NCI-H146 treated with DMSO at 0.1 percent for 48 hours (cell line): ENCODE measurements around the gene DGKG.

Experiments used
- DNase-seq: peaks from one replicate; lab custom pipeline; 2025; ENCODE audit not compliant: unreplicated experiment; lab: John Stamatoyannopoulos, UW

The DGKG gene

DNA sequence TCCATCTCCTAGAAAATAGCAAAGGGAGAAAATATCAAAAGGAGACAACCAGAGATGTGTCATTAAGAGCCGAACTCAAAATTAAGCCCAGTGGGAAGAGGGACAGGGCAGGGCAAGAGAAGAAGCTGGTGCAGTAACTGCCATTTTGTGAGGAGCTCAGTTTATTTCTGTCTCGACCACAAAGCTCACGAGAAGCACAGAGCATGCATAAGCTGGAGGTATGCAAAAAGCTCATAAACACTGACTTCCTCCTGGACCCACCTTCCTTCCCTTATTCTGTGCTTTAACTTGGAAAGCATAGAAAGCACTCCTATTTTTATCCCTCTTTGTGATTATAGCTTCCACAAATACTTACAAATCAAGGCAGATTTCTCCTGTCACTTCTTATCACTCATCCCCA, 81.3 kb downstream of the DGKG start:
- DNase-seq = no peak

DNA sequence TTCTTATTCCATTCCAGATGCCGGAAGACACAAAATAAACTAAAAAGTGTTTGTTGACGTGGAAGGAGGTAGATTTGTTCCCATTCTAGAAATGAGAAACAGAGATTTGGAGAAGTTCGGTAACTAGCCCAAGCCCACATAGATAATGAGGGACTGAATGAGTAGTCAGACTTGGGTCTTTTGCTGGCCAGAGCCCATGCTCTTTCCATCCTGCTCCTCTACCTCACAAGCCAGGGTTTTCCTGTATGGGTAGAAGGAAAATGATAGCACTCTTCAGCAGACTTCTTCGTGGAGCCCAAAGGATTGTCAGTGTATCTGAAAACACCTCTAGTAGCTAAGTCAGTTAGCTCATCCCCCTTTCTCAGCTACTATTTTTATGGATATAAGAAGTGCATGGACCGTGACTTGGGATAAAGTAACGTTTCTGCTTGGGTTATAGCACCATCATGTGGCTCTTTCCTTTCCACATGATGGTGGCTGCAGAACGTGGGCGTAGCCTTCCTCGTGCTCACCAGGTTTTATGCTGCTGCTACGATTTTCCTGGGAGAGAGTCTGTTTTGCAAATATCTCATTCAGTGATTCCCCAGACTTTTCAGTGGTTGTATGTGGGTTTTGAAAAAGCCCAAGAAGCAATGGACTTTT, 84.6 kb downstream of the DGKG start:
- peak; percentile 8 for DNase-seq

DNA sequence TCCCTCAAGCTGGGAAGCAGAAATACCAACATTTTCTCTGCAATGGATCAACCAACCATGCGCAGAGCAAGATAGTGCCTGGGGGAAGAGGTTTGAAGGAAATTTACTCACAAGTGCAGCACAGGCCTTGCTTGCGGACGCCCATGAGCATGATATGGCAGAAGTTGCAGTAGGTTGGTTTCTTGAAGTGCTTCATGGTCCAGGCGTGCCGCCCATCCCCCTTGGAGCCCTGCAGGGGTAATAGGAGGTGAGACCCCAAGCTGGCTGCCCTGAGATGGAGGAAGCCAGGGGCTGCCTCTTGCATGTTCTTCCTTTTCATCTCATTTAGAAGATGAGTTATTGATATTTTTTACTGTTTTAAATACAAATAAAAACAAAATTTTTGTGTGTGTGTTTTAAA, 86.6 kb downstream of the DGKG start:
- no peak for DNase-seq

DNA sequence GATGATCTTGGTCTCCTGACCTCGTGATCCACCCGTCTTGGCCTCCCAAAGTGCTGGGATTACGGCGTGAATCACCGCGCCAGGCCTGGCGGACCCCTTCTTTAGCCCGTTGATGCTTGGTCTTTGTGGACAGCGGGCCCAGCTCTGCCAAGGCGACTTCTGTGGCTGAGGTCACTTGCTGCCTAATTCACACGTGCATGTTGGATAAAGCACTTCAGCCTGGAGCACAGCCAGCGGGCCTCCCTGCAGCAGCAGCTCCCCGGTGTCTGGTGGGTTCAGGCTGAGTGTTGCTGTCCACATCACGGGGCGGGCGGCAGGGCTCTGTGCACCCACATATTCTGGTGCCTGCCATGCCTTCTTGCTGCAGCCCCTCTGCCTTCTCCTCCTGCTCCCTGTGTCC, 88.4 kb downstream of the DGKG start:
- no peak for DNase-seq

DNA sequence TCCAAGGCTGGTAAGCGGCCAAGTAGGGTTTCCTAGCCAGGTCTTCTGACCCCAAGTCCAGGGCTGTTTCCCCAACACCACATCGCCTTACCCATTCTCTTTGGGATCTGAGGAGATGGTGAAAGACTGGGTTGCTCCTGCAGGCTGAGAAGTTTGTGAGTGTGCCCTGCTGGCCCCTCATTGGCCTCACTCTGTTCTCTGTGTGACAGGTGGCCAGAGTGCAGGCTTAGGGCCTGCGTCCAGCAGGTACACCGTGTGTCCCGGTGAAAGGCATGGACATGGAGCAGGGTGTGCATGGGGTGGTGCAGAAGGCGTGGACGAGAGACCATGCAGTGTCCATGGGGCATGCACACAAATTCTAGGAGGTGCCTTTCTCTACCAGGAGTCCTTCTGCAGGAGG, 91.3 kb downstream of the DGKG start:
- no peak for DNase-seq

DNA sequence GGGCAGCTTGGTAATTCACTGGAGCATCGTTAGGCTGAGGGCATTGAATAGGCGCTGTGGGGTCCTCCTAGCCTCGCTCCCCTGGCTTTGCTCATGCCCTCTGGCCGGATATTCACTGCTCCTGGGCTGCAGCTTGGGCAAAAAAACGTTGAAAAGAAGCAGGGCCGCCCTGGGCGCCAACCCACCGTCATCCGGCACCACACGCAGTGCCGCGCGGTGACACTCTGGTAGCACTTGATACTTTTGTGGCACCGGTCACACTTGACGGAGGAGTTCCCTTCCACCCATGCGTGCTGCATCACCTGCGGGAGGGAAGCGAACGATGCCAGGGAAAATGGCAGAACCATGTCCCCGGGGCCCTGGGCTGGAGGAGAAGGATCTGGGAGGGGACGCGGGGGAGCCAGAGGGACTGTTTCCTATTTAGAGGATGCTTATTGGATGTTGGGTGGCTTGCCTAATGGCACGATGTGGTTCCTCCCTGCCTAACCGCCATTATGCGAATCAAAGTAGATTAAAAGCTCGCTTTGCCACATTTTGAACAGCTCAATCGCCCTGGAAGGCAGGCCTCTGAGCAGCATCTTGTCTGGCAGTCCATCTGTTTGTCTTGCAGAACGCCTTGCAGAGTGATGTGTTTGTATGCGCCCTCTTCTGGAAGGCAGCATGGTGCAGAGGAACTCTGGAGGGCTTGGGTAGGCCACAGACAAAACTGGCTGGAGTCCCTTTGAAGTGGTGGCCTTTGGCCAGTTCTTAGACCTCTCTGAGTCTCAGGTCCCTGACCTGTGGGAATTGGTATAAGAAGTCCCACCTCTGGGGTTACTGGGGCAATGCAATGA, 93.2 kb downstream of the DGKG start:
- no peak for DNase-seq

DNA sequence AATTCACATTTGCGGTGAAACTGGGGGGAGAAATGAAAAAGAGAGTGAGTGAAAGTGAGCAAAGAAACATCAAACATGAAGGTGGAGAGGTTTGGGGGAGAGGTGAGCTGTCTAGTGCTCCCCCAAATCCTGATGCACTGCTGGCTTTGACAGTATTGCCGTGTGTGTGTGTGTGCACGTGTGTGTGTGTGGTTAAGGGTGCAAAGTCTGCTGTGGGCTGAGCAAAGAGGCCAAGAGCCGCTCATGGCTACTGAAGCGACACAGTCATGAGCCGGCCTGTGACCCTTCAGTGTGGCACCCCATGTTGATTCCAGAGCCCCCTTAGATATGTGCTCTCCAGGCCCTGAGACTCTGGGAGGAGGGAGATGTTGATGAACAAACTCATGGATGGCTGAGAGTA, 94.3 kb downstream of the DGKG start:
- DNase-seq = no peak

DNA sequence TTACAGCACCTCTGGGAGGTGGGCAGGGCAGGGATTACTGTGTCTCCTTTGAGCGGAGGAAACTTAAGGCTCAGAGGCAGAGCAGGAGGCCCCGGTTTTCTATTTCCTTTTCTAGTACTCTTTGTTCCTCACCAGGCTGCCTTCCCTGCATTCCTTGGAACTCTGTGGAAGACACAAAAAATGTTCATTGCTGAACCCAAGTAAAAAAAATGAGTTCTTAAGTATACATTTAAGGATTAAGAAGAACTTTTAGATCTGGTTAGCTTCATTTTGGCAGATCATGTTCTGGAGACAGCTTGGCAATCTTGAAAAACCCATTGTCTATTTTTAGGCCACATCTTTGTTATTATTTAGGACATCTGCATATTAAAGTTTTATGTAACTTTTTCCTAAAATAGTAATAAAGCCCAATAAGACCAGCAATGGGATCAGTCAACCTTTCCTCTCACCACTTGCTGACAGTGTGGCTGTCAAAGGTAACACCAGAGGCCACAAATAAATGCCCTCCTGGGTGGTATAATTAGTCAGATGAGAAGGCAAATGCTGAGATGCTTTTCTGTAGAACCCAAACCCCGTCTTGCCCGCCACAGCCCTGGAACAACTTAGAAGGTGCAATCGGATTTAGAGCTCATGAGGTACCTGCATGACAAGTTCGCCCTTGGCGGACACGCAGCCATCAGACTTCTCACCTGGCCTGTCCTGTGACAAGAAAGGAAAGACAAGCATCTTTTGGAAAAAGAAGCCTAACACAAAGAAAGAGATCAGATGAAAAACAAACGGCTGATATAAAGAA, 97.2 kb downstream of the DGKG start:
- DNase-seq = no peak

DNA sequence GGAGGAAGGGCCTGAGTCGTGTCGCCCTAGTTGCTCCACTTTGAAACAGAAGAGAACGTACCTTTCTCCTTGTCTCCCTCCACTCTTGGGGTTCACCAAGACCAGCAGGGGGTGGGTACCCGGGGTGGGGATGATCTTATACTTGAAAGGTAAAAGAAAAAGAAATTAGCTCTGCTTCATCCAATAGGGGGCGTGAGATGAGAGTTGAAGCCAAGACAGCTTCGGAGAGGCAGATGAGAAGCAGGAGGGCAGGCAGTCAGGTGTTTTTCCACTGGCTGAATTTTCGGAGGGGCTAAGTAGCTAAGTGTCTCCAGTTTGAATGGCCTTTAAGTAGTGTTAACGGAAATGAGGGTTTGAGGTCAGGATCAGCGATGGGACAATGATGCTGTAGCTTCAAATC, 100.4 kb downstream of the DGKG start:
- no peak for DNase-seq

DNA sequence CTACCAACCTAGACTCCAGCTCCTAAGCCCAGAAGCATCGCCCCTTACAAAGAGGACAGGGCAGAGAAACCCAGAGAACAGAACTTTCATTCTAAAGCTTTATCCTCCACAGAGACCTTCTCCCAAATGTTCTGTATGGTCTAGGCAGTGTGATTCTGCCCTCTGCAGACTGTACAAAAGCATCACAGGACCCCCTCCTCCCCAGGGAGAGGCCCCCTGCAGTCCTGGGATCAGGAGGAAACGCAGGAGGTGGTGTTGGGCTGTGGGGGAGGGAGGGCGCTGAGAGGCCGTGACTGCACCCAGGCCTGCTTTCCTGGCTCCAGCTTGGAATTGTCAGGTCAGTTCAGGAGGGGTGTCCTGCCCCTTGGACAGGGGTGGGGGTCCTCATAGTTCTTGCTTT, 101.3 kb downstream of the DGKG start:
- DNase-seq = no peak

DNA sequence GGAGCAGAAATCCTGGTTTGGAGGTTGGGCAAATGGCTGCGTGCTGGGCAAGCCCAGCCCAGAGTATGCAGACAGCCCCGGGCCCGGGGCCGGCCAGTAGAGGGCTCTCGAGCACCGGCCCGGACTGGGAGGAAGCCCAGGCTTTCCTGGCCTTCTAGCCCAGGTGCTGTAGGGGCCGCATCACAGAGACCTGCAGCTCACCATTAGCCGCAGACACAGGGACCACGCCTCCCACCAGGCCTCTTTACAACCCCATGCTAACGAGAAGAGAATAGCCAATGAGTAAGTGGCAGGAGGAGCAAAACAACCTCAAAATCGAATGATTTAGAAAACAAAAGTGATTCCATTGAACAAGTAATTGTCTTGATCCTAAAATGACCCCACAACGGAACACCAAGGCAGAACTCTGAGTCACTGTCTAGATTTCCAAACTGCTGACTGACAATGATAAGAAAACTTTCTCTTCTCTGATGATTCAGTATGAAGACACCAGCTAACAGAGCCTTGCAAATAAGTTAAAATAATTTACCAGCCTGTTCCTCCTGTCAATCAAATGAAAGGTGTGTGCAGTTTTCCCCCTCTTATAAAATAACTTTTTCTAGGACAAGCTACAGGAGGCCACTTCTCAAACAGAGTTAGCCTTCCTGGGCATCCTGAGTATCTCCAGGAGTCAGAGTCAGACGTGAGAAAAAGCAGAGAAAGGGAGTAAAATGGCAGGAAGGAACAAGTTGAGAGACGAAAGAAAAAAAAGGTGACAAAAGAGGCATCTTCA, 102.2 kb downstream of the DGKG start:
- DNase-seq = no peak

DNA sequence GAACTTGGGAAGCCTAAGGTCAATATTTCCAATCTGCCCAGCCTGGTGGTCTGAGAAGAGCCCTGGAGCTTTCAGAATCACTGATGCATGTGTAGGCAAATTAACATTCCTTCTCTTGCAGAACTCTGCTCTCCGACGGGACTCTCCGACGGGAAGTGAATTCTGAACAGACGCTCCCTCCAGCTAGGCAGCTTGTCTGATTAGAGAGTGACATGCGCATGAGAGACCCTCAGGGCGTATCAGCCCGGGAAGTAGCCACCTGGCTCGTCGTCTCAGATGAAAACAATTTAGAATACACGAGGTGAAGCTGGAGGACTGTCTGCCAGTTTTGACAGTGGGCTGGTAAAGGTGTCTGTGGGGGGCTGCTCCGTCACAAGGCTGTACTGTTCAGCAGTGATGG, 103.1 kb downstream of the DGKG start:
- no peak for DNase-seq

DNA sequence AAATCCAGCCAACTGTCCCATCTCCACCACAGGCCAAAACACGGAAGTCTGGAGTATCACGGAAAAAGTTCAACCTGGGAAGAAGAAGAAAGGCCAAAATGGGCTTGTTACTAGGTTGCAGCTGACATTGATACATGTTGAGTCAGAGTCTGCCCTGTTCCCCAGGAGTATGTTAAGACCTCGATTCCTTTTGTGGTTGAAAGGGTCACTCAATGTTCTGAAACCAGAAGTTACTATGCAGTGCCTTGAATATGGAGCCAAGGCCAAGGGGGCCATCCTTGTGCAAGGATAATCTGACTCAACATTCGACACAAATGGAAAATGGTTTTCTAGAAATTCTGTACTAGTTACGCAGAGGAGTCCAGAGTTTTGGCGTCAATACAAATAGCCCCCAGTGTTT, 104.2 kb downstream of the DGKG start:
- no peak for DNase-seq

DNA sequence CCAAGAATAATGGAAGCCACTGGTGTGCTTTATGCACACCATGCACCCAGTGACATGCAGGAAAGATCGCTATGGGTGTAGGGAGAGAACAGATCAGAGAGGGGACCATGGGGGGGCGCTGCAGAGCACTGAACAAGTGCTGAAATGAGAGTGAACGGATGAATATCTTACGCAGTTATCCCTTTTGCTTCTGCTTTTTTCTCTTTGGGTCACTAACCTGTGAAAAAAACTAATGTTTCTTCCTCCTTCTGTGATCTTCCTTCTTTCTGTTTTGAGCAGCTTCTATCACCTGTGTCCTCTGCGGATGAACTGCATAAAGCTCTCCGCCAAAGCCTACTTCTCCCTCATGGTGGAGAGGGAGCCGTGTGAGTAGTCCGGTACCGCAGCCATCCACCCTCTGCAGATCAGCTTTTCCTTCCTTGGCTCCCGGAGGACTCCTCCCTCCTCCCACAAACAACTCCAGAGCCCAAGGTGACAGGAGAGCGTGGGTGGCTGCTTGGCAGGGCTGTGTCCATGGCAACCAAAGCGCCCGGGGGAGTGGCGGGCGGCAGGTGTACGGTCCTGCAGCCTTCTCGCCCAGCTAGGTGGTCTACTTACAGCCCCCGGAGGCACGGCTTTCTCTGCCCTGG, 106.2 kb downstream of the DGKG start:
- peak; percentile 19 for DNase-seq

DNA sequence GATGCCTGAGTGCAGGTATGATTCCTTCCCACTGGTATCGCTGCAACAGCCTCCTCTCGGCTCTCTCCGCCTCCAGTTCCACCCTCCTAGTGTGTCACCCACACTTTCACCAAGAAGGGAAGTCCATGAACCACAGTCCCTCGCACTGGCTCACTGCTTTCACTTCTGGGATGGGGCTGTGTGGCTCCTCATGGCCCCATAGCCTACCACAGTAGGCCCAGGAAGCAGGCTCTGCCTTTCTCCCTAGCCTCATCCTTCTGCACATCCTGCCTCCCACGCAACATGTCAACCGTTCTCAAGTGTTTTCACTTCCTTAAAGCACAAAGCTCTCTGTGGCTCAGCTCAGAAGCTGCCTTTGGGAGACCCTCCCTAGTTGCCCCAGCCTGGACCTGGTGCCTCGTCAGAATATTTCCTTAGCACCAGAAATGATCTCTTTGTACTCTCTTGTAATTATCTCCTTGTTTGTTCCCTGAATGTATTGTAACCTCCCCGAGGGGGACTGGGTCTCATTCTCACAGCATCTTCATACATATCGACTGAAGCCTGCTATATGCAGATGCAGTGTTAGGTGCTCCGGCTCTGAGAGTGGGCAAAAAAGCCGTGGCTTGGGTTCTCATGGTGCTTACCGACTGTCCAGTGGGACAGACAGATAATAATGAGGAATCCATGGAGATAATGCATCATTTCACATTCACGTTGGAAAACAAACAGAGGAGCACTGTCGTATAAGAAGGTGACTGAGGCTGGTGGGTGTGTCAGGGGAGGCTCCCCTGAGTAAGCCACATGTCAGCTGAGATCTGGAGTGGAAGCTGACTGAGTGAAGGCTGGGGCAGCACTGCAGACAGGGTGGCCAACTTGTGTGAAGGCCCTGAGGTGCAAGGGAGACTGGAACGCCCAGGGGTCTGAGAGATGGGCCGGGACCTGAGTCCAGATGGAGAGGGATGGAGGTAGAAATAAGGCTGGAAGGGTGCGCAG, 107.1 kb downstream of the DGKG start:
- no peak for DNase-seq

DNA sequence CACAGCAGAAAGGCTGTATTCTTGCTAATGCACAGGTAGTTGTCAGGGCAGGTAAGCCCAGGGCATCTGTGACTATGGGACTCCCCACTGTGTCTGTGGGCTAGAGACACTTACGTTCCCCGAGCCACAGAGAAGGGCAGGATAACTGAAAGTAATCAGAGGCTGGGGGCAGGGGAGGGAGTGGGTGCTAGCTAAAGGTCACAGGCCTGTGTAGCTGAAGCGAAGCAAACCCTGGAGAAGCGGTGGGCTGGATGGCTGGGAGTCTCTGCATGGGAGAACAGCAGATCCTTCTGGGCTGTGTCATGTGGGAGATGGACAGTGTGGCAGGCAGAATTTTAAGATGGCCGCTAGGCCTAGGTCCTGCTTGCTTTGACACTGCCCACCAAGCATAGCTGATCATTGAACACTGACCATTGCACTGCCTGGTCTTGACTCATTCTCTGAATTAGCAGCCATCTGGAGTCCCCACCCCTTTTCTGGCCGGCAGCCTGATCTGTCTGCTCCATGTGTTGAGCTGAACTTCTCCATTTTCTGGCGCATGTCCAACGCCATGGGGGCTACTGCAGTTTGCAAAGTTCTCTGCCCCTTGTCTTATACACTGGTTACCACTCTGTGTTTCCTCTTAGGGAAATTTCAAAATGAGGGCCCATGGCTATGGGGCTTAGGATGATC, 110.0 kb downstream of the DGKG start:
- no peak for DNase-seq

DNA sequence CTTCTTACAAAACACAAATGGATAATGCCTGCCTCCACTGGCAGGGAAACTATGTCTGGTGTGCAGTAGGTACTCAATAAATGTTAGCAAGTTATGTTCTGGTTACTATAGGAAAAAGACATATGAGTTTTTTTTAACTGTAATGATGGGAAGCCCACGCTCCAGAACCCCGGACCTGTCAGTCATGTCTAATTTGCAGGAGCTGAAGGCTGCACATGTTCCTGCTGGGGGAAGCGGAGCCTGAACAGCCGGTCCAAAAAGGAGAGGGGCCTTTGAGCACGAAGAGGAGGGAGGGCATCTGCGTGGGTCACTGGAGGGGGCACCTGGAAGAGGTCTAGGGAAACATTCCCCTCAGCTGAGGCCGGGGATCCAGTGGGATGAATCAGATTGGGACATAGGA, 113.2 kb downstream of the DGKG start:
- no peak for DNase-seq

DNA sequence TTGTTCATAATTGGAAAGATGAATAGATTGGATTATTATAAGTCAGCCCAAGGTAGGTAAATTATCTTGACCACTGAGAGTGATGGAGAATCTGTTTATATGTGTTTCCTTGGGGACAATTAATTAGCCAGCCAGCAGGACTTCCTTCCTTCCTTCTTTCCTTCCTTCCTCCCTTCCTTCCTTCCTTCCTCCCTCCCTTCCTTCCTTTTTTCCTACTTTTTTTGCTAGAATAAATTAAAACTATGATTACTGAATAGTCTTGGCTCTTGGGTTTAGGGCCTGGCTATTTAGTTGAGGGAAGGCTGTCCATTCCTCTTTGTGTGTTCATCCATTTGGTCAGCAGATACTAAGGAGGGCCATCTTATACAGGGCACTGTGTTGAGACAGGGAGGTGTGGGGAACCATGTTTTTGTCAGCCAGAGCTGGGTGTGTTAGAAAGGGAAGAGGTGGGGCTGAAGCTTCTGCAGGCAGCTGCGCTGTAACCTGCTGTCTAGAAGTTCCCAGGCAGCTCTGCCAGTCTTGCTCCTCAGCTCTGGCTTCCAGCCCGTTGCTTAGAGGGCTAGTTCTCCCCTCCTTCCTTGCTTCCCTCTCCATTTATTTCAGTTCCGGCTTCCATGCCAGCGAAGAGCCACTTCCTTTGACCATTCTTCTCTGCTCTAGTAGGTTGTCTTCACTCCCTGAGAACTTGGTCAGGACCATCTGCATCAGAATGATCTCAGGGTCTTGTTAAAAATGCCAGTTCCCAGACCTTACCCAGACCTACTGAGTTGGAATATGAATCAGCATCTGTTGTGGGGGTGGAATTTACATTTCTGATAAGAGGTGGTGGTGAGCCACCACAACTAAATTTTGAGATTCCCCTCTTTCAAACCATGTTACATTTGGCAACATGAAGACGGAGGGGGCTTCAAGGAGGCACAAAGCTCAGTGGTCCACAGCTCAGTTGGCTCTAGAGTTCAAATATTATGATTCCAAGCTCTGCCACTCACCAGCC, 113.9 kb downstream of the DGKG start:
- no peak for DNase-seq
